ENCODE data around the gene GAK.

- TF ChIP-seq CTCF (IDR thresholded peaks at IDR 0.05; ENCODE audit: low read depth, low read length, missing input control): no peak
- no peak for TF ChIP-seq MAX (IDR thresholded peaks at IDR 0.05)
- no peak for TF ChIP-seq HNF4A (conservative IDR thresholded peaks at IDR 0.05)
- TF ChIP-seq TAF1 (conservative IDR thresholded peaks at IDR 0.05): no peak
- no peak for TF ChIP-seq GABPA (IDR thresholded peaks at IDR 0.05 in 1 of 2, conservative IDR thresholded peaks at IDR 0.05 in 1 of 2)
- no peak for TF ChIP-seq REST (IDR thresholded peaks at IDR 0.05)
- no peak for TF ChIP-seq YY1 (IDR thresholded peaks at IDR 0.05)
- TF ChIP-seq EGR1 (IDR thresholded peaks at IDR 0.05; ENCODE audit: low read depth in 2 of 2): no peak
- no peak for TF ChIP-seq HNF4G (IDR thresholded peaks at IDR 0.05)
- TF ChIP-seq RXRA (IDR thresholded peaks at IDR 0.05): no peak
Measured at GRCh38 chr4:905485-906338, 26.4 kb downstream of the GAK start.
